GM12878 (cell line): ENCODE measurements around the gene SFXN4. TPM values are rescaled to one million over a fixed set of nuclear protein-coding genes. Genes with fewer than 3 reads are reported as not detected.

Experiments
- ATAC-seq: fragments of 200-7000 bp; cut with Tn5 transposase; 3 replicates; pipeline ENCODE4 v1.9.1; 2020; ENCODE audit warnings: mild to moderate bottlenecking, moderate library complexity
- BruUV-seq: library from RNA; stranded (reverse); fragments of 400-500 nt; replicated peaks from 2 replicates; lab custom pipeline; 2021; lab: Mats Ljungman, UMichigan
- CTCF ChIA-PET: fragments of 300-600 bp; sonication (Branson Sonifier 250); formaldehyde crosslinking; extraction: SDS; loops from one replicate; lab custom pipeline; 2021; ENCODE audit warnings: inconsistent platforms; lab: Yijun Ruan, JAX
- POLR2A ChIA-PET: fragments of 350-600 bp; formaldehyde crosslinking; extraction: SDS; loops from one replicate; lab custom pipeline; 2021; ENCODE audit warnings: inconsistent platforms; lab: Charles Lee
- RAD21 ChIA-PET: fragments of 300-600 bp; sonication (Branson Sonifier 250); formaldehyde crosslinking; loops from one replicate; lab custom pipeline; 2023; ENCODE audit warnings: antibody characterized with exemption; ENCODE audit not compliant: unreplicated experiment; lab: Charles Lee
- SMC1A ChIA-PET: fragments of 300-600 bp; sonication (Branson Sonifier 250); formaldehyde crosslinking; loops from one replicate; lab custom pipeline; 2023; ENCODE audit not compliant: unreplicated experiment, uncharacterized antibody; lab: Charles Lee
- DNase-seq: peaks from one replicate; pipeline ENCODE4 v3.0.0-alpha.2; 2011; ENCODE audit warnings: low read depth, low spot score
- FAIRE-seq: peaks from 3 replicates; lab custom pipeline; 2011; peaks lifted over from hg19 to GRCh38; lab: Jason Lieb, UNC
- H2AFZ ChIP-seq: 2 replicates; pipeline ENCODE4 v1.6.0; 2011; ENCODE audit warnings: low read depth, low read length, control low read depth; ENCODE audit not compliant: control insufficient read depth
- H3K27ac ChIP-seq: 2 replicates; pipeline ENCODE4 v1.5.1; 2011; ENCODE audit warnings: control low read depth; ENCODE audit not compliant: control insufficient read depth, insufficient read depth
- H3K27me3 ChIP-seq, 2 experiments: replicated peaks in 1 of 2; 2 replicates each; pipeline versions ENCODE4 v1.6.0 to v1.6.1; 2011; ENCODE audit warnings: low read length in 1 of 2; ENCODE audit not compliant: control insufficient read depth in 2 of 2, insufficient read depth in 2 of 2
- H3K36me3 ChIP-seq, 2 experiments: 2 replicates each; pipeline ENCODE4 v1.5.1; 2011; ENCODE audit warnings: low read length in 1 of 2; ENCODE audit not compliant: control insufficient read depth in 2 of 2, insufficient read depth in 2 of 2
- H3K4me1 ChIP-seq: 2 replicates; pipeline ENCODE4 v1.6.1; 2011; ENCODE audit warnings: mild to moderate bottlenecking, low read length, moderate library complexity, mixed read lengths; ENCODE audit not compliant: control insufficient read depth, insufficient read depth
- H3K4me2 ChIP-seq: 2 replicates; pipeline ENCODE4 v1.6.0; 2011; ENCODE audit warnings: control low read depth; ENCODE audit not compliant: control insufficient read depth, insufficient read depth
- H3K4me3 ChIP-seq: fragments of 200-600 bp; sonication (generic); 2 replicates; pipeline ENCODE4 v1.5.1; 2016
- H3K79me2 ChIP-seq: 2 replicates; pipeline ENCODE4 v1.6.0; 2011; ENCODE audit warnings: low read length; ENCODE audit not compliant: control insufficient read depth, insufficient read depth
- H3K9ac ChIP-seq: 2 replicates; pipeline ENCODE4 v1.8.0; 2011; ENCODE audit warnings: low read length, control low read depth, mixed read lengths; ENCODE audit not compliant: control insufficient read depth, insufficient read depth
- H3K9me3 ChIP-seq: replicated peaks from 3 replicates; pipeline ENCODE4 v1.5.1; 2011; ENCODE audit warnings: mild to moderate bottlenecking, low read length; ENCODE audit not compliant: control insufficient read depth, insufficient read depth
- H4K20me1 ChIP-seq: 2 replicates; pipeline ENCODE4 v1.6.0; 2011; ENCODE audit not compliant: control insufficient read depth, insufficient read depth
- CEBPB ChIP-seq, 2 experiments: fragments of 150-350 bp in 1 of 2; IDR thresholded peaks; 2 replicates each; pipeline ENCODE4 v1.6.1; 2012 to 2014; ENCODE audit warnings: low read depth in 2 of 2, low read length in 2 of 2, borderline replicate concordance in 1 of 2, inconsistent platforms in 1 of 2
- CHD1 ChIP-seq: IDR thresholded peaks from 2 replicates; pipeline ENCODE4 v1.6.1; 2012; ENCODE audit warnings: low read depth, low read length, improper control_type of control experiment
- CHD4 ChIP-seq: fragments of 200-600 bp; sonication (generic); IDR thresholded peaks from 2 replicates; pipeline ENCODE4 v1.6.1; 2016; ENCODE audit warnings: mild to moderate bottlenecking
- EP300 ChIP-seq, 2 experiments: fragments of 150-350 bp in 1 of 2; IDR thresholded peaks; 2 replicates each; pipeline ENCODE4 v1.6.1; 2011 to 2012; ENCODE audit warnings: low read depth in 2 of 2, low read length in 2 of 2, borderline replicate concordance in 1 of 2, improper control_type of control experiment in 1 of 2, inconsistent platforms in 1 of 2; ENCODE audit not compliant: control insufficient read depth in 1 of 2
- FOXM1 ChIP-seq: IDR thresholded peaks from 2 replicates; pipeline ENCODE4 v1.6.1; 2012; ENCODE audit warnings: low read depth, mild to moderate bottlenecking, inconsistent platforms, low read length, moderate library complexity
- IRF4 ChIP-seq: IDR thresholded peaks from 2 replicates; pipeline ENCODE4 v1.6.1; 2011; ENCODE audit warnings: low read depth, low read length
- MEF2B ChIP-seq: fragments of 450-650 bp; IDR thresholded peaks from 2 replicates; pipeline ENCODE4 v1.6.1; 2018; ENCODE audit warnings: mild to moderate bottlenecking, moderate library complexity; ENCODE audit not compliant: partially characterized antibody, poor library complexity, severe bottlenecking
- MYB ChIP-seq: fragments of 150-350 bp; IDR thresholded peaks from 2 replicates; pipeline ENCODE4 v1.6.1; 2014; ENCODE audit warnings: mild to moderate bottlenecking, low read depth, low read length, borderline replicate concordance
- SMAD1 ChIP-seq: fragments of 450-650 bp; IDR thresholded peaks from 2 replicates; pipeline ENCODE4 v1.6.1; 2018; ENCODE audit warnings: mild to moderate bottlenecking, low read depth; ENCODE audit not compliant: partially characterized antibody
- SMARCA5 ChIP-seq: fragments of 450-650 bp; IDR thresholded peaks from 2 replicates; pipeline ENCODE4 v1.6.1; 2017; ENCODE audit warnings: mild to moderate bottlenecking
- STAT1 ChIP-seq: fragments of 450-650 bp; conservative IDR thresholded peaks from 2 replicates; pipeline ENCODE4 v1.6.1; 2014; ENCODE audit warnings: antibody characterized with exemption, mild to moderate bottlenecking
- SUZ12 ChIP-seq: fragments of 200-600 bp; sonication (generic); IDR thresholded peaks from one replicate; pipeline ENCODE4 v1.6.1; 2018; ENCODE audit warnings: antibody characterized with exemption, mild to moderate bottlenecking; ENCODE audit not compliant: unreplicated experiment
- ZNF217 ChIP-seq: fragments of 450-650 bp; IDR thresholded peaks from 2 replicates; pipeline ENCODE4 v1.6.1; 2017; ENCODE audit warnings: antibody characterized with exemption, mild to moderate bottlenecking
- ZNF274 ChIP-seq: IDR thresholded peaks from one replicate; pipeline ENCODE4 v1.8.0; 2011; ENCODE audit not compliant: insufficient read length, insufficient read depth
- WGBS: methylation state at CpG from one replicate; pipeline ENCODE4 v1.1.6; 2016; ENCODE audit warnings: low lambda C conversion rate; ENCODE audit not compliant: insufficient replicate concordance, insufficient coverage; ENCODE audit errors: missing lambda C conversion rate; 5-methylcytosine and 5-hydroxymethylcytosine counted together
- in situ Hi-C: fragments of 300-500 bp; cut with MboI; formaldehyde crosslinking; loops from 9 replicates; pipeline ENCODE4 v1.14.3; 2018; ENCODE audit warnings: mixed read lengths
- intact Hi-C: fragments of 100-400 bp; cut with micrococcal nuclease; formaldehyde crosslinking; loops from one replicate; pipeline ENCODE4 v1.14.2; 2022; ENCODE audit not compliant: unreplicated experiment
- polyA plus RNA-seq, 11 experiments: library from polyadenylated mRNA; depleted of rRNA in 4 of 11; unstranded in 6 of 11; stranded (reverse) in 5 of 11; fragments of >200 nt; fragmentation: Nextera tagmentation in 4 of 11; fragmentation: Illumina TruSeq in 1 of 11; extraction: Ambion mirVana in 4 of 11; extraction: Trizol in 1 of 11; gene quantifications; 1 replicate in 1 of 11; 2 replicates in 10 of 11; pipeline versions ENCODE4 v1.2.1 to v1.2.3, GENCODE V29; 2011 to 2016; ENCODE audit warnings: inconsistent platforms in 2 of 11, missing spikeins in 2 of 11, low read depth in 1 of 11
- total RNA-seq, 4 experiments: library from RNA; depleted of rRNA in 3 of 4; stranded (reverse); fragments of >200 nt in 3 of 4; fragmentation: Illumina TruSeq in 1 of 4; extraction: Trizol in 1 of 4; gene quantifications; 2 replicates each; pipeline versions ENCODE4 v1.2.1 to v1.2.3, GENCODE V29; 2013 to 2021
- TF ChIP-seq, protein P1 (sequence below), 3 experiments: IDR thresholded peaks in 2 of 3; conservative IDR thresholded peaks in 1 of 3; 2 replicates each; pipeline ENCODE4 v1.5.1; 2011; ENCODE audit warnings: low read depth in 3 of 3, low read length in 3 of 3, mild to moderate bottlenecking in 3 of 3, control low read depth in 2 of 3, moderate library complexity in 2 of 3, inconsistent platforms in 1 of 3, mixed read lengths in 1 of 3; ENCODE audit not compliant: control insufficient read depth in 2 of 3, insufficient read depth in 1 of 3; ENCODE audit errors: extremely low read depth in 1 of 3
- TF ChIP-seq, protein P2 (sequence below): fragments of 450-650 bp; IDR thresholded peaks from 2 replicates; pipeline ENCODE4 v1.6.1; 2017; ENCODE audit warnings: mild to moderate bottlenecking, moderate library complexity

Gene SFXN4
- total and polyA plus RNA-seq, 10 of the 15 experiments (the other 5 are each of a cell fraction or from before 2014, with no cell fraction given), result 40.7 to 111 (median 48.8) TPM

GRCh38 chr10:119199231-119199992 is 33.9 kb upstream of the SFXN4 start:
- POLR2A ChIA-PET, result interaction anchor here (0.6 to 2.2 kb wide), 6 partner anchors 12 to 743 kb away, joined by 3 to 6 read pairs (median 3); no protein-coding TSS in a partner anchor
- TF ChIP-seq ZNF274, result no peak
- no peak for TF ChIP-seq CHD1
- 0 out of 2 replicates have a peak, but pooled peaks have one; percentile 49 for TF ChIP-seq SMARCA5
- TF ChIP-seq CEBPB (IDR thresholded peaks at IDR 0.05; ENCODE audit: borderline replicate concordance in 1 of 2, low read depth in 2 of 2, low read length in 2 of 2), result no peak
- TF ChIP-seq ZNF217, result no peak
- no peak for TF ChIP-seq MEF2B
- no peak for TF ChIP-seq MYB
- no peak for TF ChIP-seq IRF4
- no peak for TF ChIP-seq SMAD1
- no peak for TF ChIP-seq SUZ12
- no peak for TF ChIP-seq CHD4
- TF ChIP-seq, protein P1, sequence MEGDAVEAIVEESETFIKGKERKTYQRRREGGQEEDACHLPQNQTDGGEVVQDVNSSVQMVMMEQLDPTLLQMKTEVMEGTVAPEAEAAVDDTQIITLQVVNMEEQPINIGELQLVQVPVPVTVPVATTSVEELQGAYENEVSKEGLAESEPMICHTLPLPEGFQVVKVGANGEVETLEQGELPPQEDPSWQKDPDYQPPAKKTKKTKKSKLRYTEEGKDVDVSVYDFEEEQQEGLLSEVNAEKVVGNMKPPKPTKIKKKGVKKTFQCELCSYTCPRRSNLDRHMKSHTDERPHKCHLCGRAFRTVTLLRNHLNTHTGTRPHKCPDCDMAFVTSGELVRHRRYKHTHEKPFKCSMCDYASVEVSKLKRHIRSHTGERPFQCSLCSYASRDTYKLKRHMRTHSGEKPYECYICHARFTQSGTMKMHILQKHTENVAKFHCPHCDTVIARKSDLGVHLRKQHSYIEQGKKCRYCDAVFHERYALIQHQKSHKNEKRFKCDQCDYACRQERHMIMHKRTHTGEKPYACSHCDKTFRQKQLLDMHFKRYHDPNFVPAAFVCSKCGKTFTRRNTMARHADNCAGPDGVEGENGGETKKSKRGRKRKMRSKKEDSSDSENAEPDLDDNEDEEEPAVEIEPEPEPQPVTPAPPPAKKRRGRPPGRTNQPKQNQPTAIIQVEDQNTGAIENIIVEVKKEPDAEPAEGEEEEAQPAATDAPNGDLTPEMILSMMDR (IDR thresholded peaks at IDR 0.05 in 2 of 3, conservative IDR thresholded peaks at IDR 0.05 in 1 of 3; ENCODE audit: control insufficient read depth in 2 of 3, extremely low read depth in 1 of 3, insufficient read depth in 1 of 3, low read depth in 3 of 3, low read length in 3 of 3), result peak; percentile 72 to 88 (median 80)
- TF ChIP-seq FOXM1, result no peak
- no peak for TF ChIP-seq EP300 (IDR thresholded peaks at IDR 0.05; ENCODE audit: borderline replicate concordance in 1 of 2, control insufficient read depth in 1 of 2, low read depth in 2 of 2, low read length in 2 of 2)
- TF ChIP-seq, protein P2, sequence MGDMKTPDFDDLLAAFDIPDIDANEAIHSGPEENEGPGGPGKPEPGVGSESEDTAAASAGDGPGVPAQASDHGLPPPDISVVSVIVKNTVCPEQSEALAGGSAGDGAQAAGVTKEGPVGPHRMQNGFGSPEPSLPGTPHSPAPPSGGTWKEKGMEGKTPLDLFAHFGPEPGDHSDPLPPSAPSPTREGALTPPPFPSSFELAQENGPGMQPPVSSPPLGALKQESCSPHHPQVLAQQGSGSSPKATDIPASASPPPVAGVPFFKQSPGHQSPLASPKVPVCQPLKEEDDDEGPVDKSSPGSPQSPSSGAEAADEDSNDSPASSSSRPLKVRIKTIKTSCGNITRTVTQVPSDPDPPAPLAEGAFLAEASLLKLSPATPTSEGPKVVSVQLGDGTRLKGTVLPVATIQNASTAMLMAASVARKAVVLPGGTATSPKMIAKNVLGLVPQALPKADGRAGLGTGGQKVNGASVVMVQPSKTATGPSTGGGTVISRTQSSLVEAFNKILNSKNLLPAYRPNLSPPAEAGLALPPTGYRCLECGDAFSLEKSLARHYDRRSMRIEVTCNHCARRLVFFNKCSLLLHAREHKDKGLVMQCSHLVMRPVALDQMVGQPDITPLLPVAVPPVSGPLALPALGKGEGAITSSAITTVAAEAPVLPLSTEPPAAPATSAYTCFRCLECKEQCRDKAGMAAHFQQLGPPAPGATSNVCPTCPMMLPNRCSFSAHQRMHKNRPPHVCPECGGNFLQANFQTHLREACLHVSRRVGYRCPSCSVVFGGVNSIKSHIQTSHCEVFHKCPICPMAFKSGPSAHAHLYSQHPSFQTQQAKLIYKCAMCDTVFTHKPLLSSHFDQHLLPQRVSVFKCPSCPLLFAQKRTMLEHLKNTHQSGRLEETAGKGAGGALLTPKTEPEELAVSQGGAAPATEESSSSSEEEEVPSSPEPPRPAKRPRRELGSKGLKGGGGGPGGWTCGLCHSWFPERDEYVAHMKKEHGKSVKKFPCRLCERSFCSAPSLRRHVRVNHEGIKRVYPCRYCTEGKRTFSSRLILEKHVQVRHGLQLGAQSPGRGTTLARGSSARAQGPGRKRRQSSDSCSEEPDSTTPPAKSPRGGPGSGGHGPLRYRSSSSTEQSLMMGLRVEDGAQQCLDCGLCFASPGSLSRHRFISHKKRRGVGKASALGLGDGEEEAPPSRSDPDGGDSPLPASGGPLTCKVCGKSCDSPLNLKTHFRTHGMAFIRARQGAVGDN, result no peak
- TF ChIP-seq STAT1, result no peak

More at GRCh38 chr10:119199231-119199992, 33.9 kb upstream of the SFXN4 start:
- intact Hi-C loops, result loop anchor here (1.0 kb wide), 2 partner anchors 218 to 246 kb away; no protein-coding TSS in a partner anchor
- no peaks in the 10 kb centered on the region for H3K4me1 ChIP-seq
- H4K20me1 ChIP-seq, result no peaks in the 10 kb centered on the region
- CTCF ChIA-PET, result interaction anchor here (0.5 to 7.4 kb wide), 78 partner anchors 9 to 1703 kb away, joined by 3 to 89 read pairs (median 4); partner anchors contain the start of genes CACUL1, GRK5, NANOS1 and PRDX3
- no peak overlapping the region for H3K4me2 ChIP-seq
- H3K36me3 ChIP-seq, result no peaks in the 10 kb centered on the region
- RAD21 ChIA-PET, result interaction anchor here (0.7 to 3.1 kb wide), 43 partner anchors 9 to 466 kb away, joined by 3 to 42 read pairs (median 4); partner anchors contain the start of genes GRK5, NANOS1 and RGS10
- H3K79me2 ChIP-seq, result no peaks in the 10 kb centered on the region
- H3K9ac ChIP-seq, result no peak overlapping the region
- no peak overlapping the region for H3K27ac ChIP-seq
- ATAC-seq (peak; percentile 93), DNase-seq (no peak), FAIRE-seq (peak; percentile 81)
- WGBS, result 64% methylated on average over 9 of the region's 9 CpGs
- H2AFZ ChIP-seq, result no peak overlapping the region
- no peak overlapping the region for H3K4me3 ChIP-seq
- H3K9me3 ChIP-seq, result no peaks in the 10 kb centered on the region
- H3K27me3 ChIP-seq, result no peaks in the 10 kb centered on the region
- no TSS peak for BruUV-seq
- in situ Hi-C loops, result loop anchor here (5.0 to 25.0 kb wide), 2 partner anchors 218 to 637 kb away; no protein-coding TSS in a partner anchor
- SMC1A ChIA-PET, result interaction anchor here (0.6 to 3.0 kb wide), 47 partner anchors 9 to 632 kb away, joined by 3 to 30 read pairs (median 4); no protein-coding TSS in a partner anchor
